Activated CD4-positive, alpha-beta T cell treated with anti-CD3 and anti-CD28 coated beads, Interleukin-2, amount 50 U/mL, for 48 hours (primary cell): ENCODE measurements around the gene GULP1.
"Not testable (repeated sequence)": the region's sequence is repeated elsewhere in the genome, so short reads cannot be mapped to it uniquely, and the experiment has no call there.

ENCODE experiments used
- DNase-seq, 2 experiments: peaks; one replicate each; pipeline ENCODE4 v3.0.0-alpha.2; 2020

Gene GULP1

GRCh38 chr2:188291617-188292347 lies at the start of gene GULP1:
Gene GULP1, plus strand, starts transcription at chr2:188291874. Its CDS starts 185,829 bp downstream, at chr2:188477703.
- peak; percentile 2 to 9 for DNase-seq

GRCh38 chr2:188243381-188243780 lies 48.3 kb upstream of the GULP1 start:
- DNase-seq, result no peak

GRCh38 chr2:188244383-188244782 lies 47.3 kb upstream of the GULP1 start:
- DNase-seq, result no peak

GRCh38 chr2:188245230-188245629 lies 46.4 kb upstream of the GULP1 start:
- no peak for DNase-seq

- no peak for DNase-seq
Measured at GRCh38 chr2:188248513-188248912, 43.2 kb upstream of the GULP1 start.

GRCh38 chr2:188251034-188251433 lies 40.6 kb upstream of the GULP1 start:
- DNase-seq, result no peak

GRCh38 chr2:188256420-188256819 lies 35.3 kb upstream of the GULP1 start:
- DNase-seq, result no peak

GRCh38 chr2:188265315-188265714 lies 26.4 kb upstream of the GULP1 start:
- no peak for DNase-seq

GRCh38 chr2:188267776-188268175 lies 23.9 kb upstream of the GULP1 start:
- no peak for DNase-seq

- DNase-seq, result no peak
Measured at GRCh38 chr2:188269004-188269403, 22.7 kb upstream of the GULP1 start.

GRCh38 chr2:188272121-188272520 lies 19.6 kb upstream of the GULP1 start:
- DNase-seq, result no peak

- DNase-seq, result no peak
Measured at GRCh38 chr2:188274274-188274673, 17.4 kb upstream of the GULP1 start.

- no peak for DNase-seq
Measured at GRCh38 chr2:188276255-188276654, 15.4 kb upstream of the GULP1 start.

GRCh38 chr2:188277786-188278185 lies 13.9 kb upstream of the GULP1 start:
- no peak for DNase-seq

- DNase-seq, result no peak
Measured at GRCh38 chr2:188278388-188279092, 13.1 kb upstream of the GULP1 start.

- no peak for DNase-seq
Measured at GRCh38 chr2:188279093-188279445, 12.6 kb upstream of the GULP1 start.

- no peak for DNase-seq
Measured at GRCh38 chr2:188280811-188281222, 10.9 kb upstream of the GULP1 start.

- no peak for DNase-seq
Measured at GRCh38 chr2:188282907-188283306, 8.8 kb upstream of the GULP1 start.

- DNase-seq, result not testable (repeated sequence)
Measured at GRCh38 chr2:188284251-188284650, 7.4 kb upstream of the GULP1 start.

- DNase-seq, result no peak
Measured at GRCh38 chr2:188285049-188285448, 6.6 kb upstream of the GULP1 start.

GRCh38 chr2:188285774-188286173 lies 5.9 kb upstream of the GULP1 start:
- no peak for DNase-seq

GRCh38 chr2:188291142-188291616 lies 495 bp upstream of the GULP1 start:
- DNase-seq, result no peak

GRCh38 chr2:188292348-188293239 lies 920 bp downstream of the GULP1 start:
- DNase-seq, result peak in 1 of 2 experiments; percentile 0
